ENCODE measurements around the gene FHAD1.

The FHAD1 gene

DNA sequence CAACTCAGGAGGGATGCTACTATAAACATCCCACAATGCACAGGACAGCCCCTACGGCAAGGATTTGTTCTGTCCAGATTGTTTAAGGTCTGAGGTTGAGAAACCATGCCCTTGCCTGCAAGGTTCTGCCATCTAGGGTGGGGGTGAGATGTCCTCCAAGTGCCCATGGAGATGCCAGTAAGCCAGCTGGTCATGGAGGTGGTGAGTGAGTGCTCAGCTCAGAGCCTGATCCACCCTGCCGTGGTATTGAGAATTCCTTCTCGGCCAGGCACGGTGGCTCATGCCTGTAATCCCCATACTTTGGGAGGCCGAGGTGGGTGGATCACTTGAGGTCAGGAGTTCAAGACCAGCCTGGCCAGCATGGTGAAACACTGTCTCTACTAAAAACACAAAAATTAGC is 178.0 kb downstream of the FHAD1 start:
- TF ChIP-seq EZH2 (IDR thresholded peaks at IDR 0.05; ENCODE audit: borderline replicate concordance, low read length) (no peak), CTCF (IDR thresholded peaks at IDR 0.05; ENCODE audit: low read length) (no peak)
- Histone ChIP-seq H3K9ac (ENCODE audit: low read length) (no peak overlapping the region), H3K4me2 (ENCODE audit: low read length) (no peak overlapping the region), H3K9me3 (ENCODE audit: low read length) (no peaks in the 10 kb centered on the region), H3K9me2 (ENCODE audit: low read depth, low read length) (no peaks in the 10 kb centered on the region), H4K20me1 (ENCODE audit: insufficient read depth, low read length) (no peaks in the 10 kb centered on the region), H3K27me3 (ENCODE audit: insufficient read depth, low read length) (no peaks in the 10 kb centered on the region), H3K4me3 (ENCODE audit: low read depth, low read length, poor library complexity, severe bottlenecking) (no peak overlapping the region), H3K27ac (ENCODE audit: low read depth, low read length, poor library complexity, severe bottlenecking) (no peak overlapping the region), H3K79me2 (ENCODE audit: insufficient read depth, low read length) (no peaks in the 10 kb centered on the region), H3K36me3 (ENCODE audit: insufficient read depth, low read length) (peaks cover 5% of the 10 kb centered on the region; the same call in 1 of the 2 replicates), H3F3A (ENCODE audit: insufficient read depth, low read length) (no peaks in the 10 kb centered on the region), H2AFZ (ENCODE audit: low read length) (no peak overlapping the region), H3K4me1 (ENCODE audit: insufficient read depth, low read length, severe bottlenecking) (no peaks in the 10 kb centered on the region)

GRCh38 chr1:15425521-15425920 is 178.5 kb downstream of the FHAD1 start:
- Histone ChIP-seq H3K27ac (ENCODE audit: low read depth, low read length, poor library complexity, severe bottlenecking) (no peak overlapping the region), H3K36me3 (ENCODE audit: insufficient read depth, low read length) (peaks cover 5% of the 10 kb centered on the region; the same call in 1 of the 2 replicates)

DNA sequence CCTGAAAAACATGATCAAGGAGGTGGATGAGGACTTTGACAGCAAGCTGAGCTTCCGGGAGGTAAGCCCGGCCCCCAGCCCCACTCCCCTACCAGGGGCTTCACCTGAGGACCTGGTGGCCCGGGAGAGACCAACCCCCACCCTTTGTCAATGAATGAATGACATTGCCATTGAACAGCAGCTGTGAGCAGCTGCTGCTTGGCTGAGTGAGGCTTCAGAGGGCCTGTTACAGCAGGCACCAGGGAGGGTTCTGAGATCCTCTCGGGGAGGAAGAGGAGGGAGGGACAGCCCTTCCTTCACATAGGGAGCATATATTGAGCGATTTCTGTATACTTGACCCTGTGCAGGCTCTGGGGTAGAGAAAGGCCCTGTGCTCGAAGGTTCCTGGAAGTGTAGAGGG is 178.9 kb downstream of the FHAD1 start:
- no peaks in the 10 kb centered on the region for H3K79me2 ChIP-seq (ENCODE audit: insufficient read depth, low read length)
- H3K4me2 ChIP-seq (ENCODE audit: low read length), result no peak overlapping the region
- no peaks in the 10 kb centered on the region for H3K4me1 ChIP-seq (ENCODE audit: insufficient read depth, low read length, severe bottlenecking)
- H3K9me3 ChIP-seq (ENCODE audit: low read length), result no peaks in the 10 kb centered on the region
- TF ChIP-seq EZH2 (IDR thresholded peaks at IDR 0.05; ENCODE audit: borderline replicate concordance, low read length) (no peak), CTCF (IDR thresholded peaks at IDR 0.05; ENCODE audit: low read length) (no peak)
- no peaks in the 10 kb centered on the region for H4K20me1 ChIP-seq (ENCODE audit: insufficient read depth, low read length)
- no peak overlapping the region for H3K9ac ChIP-seq (ENCODE audit: low read length)
- H3K27ac ChIP-seq (ENCODE audit: low read depth, low read length, poor library complexity, severe bottlenecking), result no peak overlapping the region
- no peak overlapping the region for H2AFZ ChIP-seq (ENCODE audit: low read length)
- no peaks in the 10 kb centered on the region for H3F3A ChIP-seq (ENCODE audit: insufficient read depth, low read length)
- no peak overlapping the region for H3K4me3 ChIP-seq (ENCODE audit: low read depth, low read length, poor library complexity, severe bottlenecking)
- H3K27me3 ChIP-seq (ENCODE audit: insufficient read depth, low read length), result no peaks in the 10 kb centered on the region
- H3K9me2 ChIP-seq (ENCODE audit: low read depth, low read length), result no peaks in the 10 kb centered on the region
- H3K36me3 ChIP-seq (ENCODE audit: insufficient read depth, low read length), result peaks cover 1% of the 10 kb centered on the region; the same call in 1 of the 2 replicates

More at GRCh38 chr1:15425521-15425920, 178.5 kb downstream of the FHAD1 start:
- Histone ChIP-seq H3K9me2 (ENCODE audit: low read depth, low read length) (no peaks in the 10 kb centered on the region), H3K4me1 (ENCODE audit: insufficient read depth, low read length, severe bottlenecking) (no peaks in the 10 kb centered on the region), H2AFZ (ENCODE audit: low read length) (no peak overlapping the region), H3K27me3 (ENCODE audit: insufficient read depth, low read length) (no peaks in the 10 kb centered on the region), H3F3A (ENCODE audit: insufficient read depth, low read length) (no peaks in the 10 kb centered on the region), H3K79me2 (ENCODE audit: insufficient read depth, low read length) (no peaks in the 10 kb centered on the region), H3K4me2 (ENCODE audit: low read length) (no peak overlapping the region), H3K9me3 (ENCODE audit: low read length) (no peaks in the 10 kb centered on the region), H3K4me3 (ENCODE audit: low read depth, low read length, poor library complexity, severe bottlenecking) (no peak overlapping the region), H3K9ac (ENCODE audit: low read length) (no peak overlapping the region), H4K20me1 (ENCODE audit: insufficient read depth, low read length) (no peaks in the 10 kb centered on the region)
- TF ChIP-seq CTCF (IDR thresholded peaks at IDR 0.05; ENCODE audit: low read length), result no peak

Data from OCI-LY1 (cell line).